Activated CD8-positive, alpha-beta T cell treated with anti-CD3 and anti-CD28 coated beads for 36 hours (primary cell): ENCODE results near the gene ANKRD13B. TPM values are rescaled to one million over a fixed set of nuclear protein-coding genes. Genes with fewer than 3 reads are reported as not detected.

Source experiments
- ATAC-seq: fragments of 200-7000 bp; cut with Tn5 transposase; one replicate; pipeline ENCODE4 v1.10.0; 2021; ENCODE audit warnings: mild to moderate bottlenecking, moderate library complexity
- CTCF ChIA-PET: fragments of 350-600 bp; sonication (Branson Sonifier 250); formaldehyde crosslinking; loops from one replicate; lab custom pipeline; 2021; ENCODE audit warnings: antibody characterized with exemption; lab: Charles Lee
- POLR2A ChIA-PET: fragments of 350-600 bp; sonication (Branson Sonifier 250); formaldehyde crosslinking; loops from one replicate; lab custom pipeline; 2021; ENCODE audit warnings: antibody characterized with exemption; lab: Charles Lee
- DNase-seq: peaks from one replicate; pipeline ENCODE4 v3.0.0-alpha.2; 2020
- H3K27ac Mint-ChIP-seq: one replicate; pipeline ENCODE4 v1.8.0; 2021; ENCODE audit warnings: mild to moderate bottlenecking, mixed read lengths
- H3K27me3 Mint-ChIP-seq: one replicate; pipeline ENCODE4 v1.8.0; 2021; ENCODE audit warnings: mixed read lengths
- H3K36me3 Mint-ChIP-seq: one replicate; pipeline ENCODE4 v1.8.0; 2021; ENCODE audit warnings: low read depth, mixed read lengths
- H3K4me1 Mint-ChIP-seq: one replicate; pipeline ENCODE4 v1.8.0; 2021; ENCODE audit warnings: low read depth, mixed read lengths
- H3K4me3 Mint-ChIP-seq: one replicate; pipeline ENCODE4 v1.8.0; 2021; ENCODE audit warnings: mild to moderate bottlenecking, moderate library complexity, mixed read lengths
- H3K9me3 Mint-ChIP-seq: one replicate; pipeline ENCODE4 v1.8.0; 2021; ENCODE audit warnings: mixed read lengths
- intact Hi-C: fragments of 100-400 bp; cut with micrococcal nuclease; formaldehyde crosslinking; loops from one replicate; pipeline ENCODE4 v1.10.0; 2022
- total RNA-seq, 2 experiments: library from RNA; stranded (reverse); gene quantifications; one replicate each; pipeline ENCODE4 v1.2.3, GENCODE V29; 2021
- TF ChIP-seq, protein P1 (sequence below): fragments of 200-600 bp; IDR thresholded peaks from one replicate; pipeline ENCODE4 v1.8.0; 2022; ENCODE audit warnings: antibody characterized with exemption, mild to moderate bottlenecking

The ANKRD13B gene
- total RNA-seq, 2 experiments from 2014 or later, result 22.8 to 22.9 TPM

DNA sequence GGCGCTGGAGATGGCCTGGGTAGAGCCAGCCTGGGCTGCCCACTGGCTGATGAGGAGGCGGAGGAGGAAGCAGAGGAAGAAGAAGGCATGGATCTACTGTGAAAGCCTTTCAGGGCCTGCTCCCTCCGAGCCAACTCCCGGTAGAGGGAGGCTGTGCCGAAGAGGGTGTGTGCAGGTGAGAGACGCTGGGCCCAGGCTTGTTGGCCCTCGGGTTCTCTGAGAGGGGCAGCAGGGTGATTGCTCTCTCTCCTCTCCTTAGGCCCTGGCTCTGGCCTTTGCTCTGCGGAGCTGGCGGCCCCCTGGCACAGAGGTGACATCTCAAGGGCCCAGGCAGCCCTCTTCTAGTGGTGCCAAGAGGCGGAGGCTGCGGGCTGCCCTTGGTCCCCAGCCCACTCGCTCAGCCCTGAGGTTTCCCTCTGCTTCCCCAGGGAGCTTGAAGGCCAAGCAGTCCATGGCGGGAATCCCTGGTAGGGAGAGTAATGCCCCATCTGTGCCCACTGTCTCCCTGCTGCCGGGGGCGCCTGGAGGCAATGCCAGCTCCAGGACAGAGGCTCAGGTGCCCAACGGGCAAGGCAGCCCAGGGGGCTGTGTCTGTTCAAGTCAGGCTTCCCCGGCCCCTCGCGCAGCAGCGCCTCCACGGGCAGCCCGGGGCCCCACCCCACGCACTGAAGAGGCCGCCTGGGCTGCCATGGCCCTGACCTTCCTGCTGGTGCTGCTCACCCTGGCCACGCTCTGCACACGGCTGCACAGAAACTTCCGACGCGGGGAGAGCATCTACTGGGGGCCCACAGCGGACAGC is 20.9 kb upstream of the ANKRD13B start:
- peaks cover 13% of the 10 kb centered on the region for H3K36me3 Mint-ChIP-seq
- H3K4me1 Mint-ChIP-seq, result peaks cover 23% of the 10 kb centered on the region
- ChIA-PET CTCF (interaction anchor here (0.6 to 11.2 kb wide), 13 partner anchors 10 to 423 kb away, joined by 3 to 102 read pairs (median 8); partner anchors contain the start of gene ANKRD13B), POLR2A (interaction anchor here (0.6 to 4.0 kb wide), 5 partner anchors 9 to 719 kb away, joined by 3 to 19 read pairs (median 11); partner anchors contain the start of gene BLMH)
- intact Hi-C loops, result no loop called here
- H3K9me3 Mint-ChIP-seq, result no peaks in the 10 kb centered on the region
- DNase-seq, result no peak
- H3K27me3 Mint-ChIP-seq, result no peaks in the 10 kb centered on the region
- no peak for ATAC-seq
- no peak overlapping the region for H3K4me3 Mint-ChIP-seq
- H3K27ac Mint-ChIP-seq, result no peak overlapping the region
- TF ChIP-seq, protein P1, sequence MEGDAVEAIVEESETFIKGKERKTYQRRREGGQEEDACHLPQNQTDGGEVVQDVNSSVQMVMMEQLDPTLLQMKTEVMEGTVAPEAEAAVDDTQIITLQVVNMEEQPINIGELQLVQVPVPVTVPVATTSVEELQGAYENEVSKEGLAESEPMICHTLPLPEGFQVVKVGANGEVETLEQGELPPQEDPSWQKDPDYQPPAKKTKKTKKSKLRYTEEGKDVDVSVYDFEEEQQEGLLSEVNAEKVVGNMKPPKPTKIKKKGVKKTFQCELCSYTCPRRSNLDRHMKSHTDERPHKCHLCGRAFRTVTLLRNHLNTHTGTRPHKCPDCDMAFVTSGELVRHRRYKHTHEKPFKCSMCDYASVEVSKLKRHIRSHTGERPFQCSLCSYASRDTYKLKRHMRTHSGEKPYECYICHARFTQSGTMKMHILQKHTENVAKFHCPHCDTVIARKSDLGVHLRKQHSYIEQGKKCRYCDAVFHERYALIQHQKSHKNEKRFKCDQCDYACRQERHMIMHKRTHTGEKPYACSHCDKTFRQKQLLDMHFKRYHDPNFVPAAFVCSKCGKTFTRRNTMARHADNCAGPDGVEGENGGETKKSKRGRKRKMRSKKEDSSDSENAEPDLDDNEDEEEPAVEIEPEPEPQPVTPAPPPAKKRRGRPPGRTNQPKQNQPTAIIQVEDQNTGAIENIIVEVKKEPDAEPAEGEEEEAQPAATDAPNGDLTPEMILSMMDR, result no peak

DNA sequence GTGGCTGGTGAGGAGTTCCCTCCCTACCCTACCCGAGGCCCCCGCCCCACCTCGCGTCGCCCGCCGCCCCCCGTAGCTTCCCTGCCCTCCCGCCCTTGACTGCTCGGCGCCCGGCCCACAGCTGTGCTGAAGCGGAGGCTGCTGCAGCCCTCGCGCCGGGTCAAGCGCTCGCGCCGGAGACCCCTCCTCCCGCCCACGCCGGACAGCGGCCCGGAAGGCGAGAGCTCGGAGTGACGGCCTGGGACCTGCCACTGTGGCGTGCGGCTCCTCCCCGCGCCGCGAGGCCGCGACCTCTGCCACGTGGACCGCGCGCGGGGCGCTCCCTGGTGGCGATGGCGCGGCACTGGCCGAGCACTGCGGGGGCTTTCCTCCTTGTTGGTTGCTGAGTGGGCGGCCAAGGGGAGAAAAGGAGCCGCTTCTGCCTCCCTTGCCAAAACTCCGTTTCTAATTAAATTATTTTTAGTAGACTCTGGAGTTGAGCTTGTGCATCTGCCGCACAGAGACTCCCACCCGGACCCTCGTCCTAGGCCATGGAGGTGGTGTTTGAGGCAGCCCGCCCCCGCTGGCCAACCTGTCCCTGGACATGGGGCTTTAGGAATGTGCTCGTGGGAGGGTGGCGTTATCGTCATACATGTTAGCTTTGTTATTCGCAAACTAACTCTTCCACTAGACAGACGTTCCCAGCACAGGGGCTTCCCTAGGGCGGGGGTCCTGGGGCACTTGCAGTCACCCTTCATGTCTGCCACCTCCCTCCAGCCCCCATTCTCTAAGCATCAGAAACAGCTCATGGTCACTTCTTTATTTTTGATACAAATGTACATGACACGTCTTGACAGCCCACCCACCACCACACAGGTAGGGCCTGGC is 20.0 kb upstream of the ANKRD13B start:
- ChIA-PET POLR2A (interaction anchor here (0.6 to 4.0 kb wide), 9 partner anchors 9 to 859 kb away, joined by 3 to 19 read pairs (median 6); partner anchors contain the start of gene BLMH), CTCF (interaction anchor here (0.6 to 11.2 kb wide), 17 partner anchors 8 to 424 kb away, joined by 3 to 102 read pairs (median 6); partner anchors contain the start of gene ANKRD13B)
- intact Hi-C loops, result no loop called here
- Mint-ChIP-seq H3K27ac (no peak overlapping the region), H3K4me1 (peaks cover 23% of the 10 kb centered on the region), H3K9me3 (no peaks in the 10 kb centered on the region), H3K27me3 (no peaks in the 10 kb centered on the region), H3K36me3 (peaks cover 15% of the 10 kb centered on the region), H3K4me3 (no peak overlapping the region)
- TF ChIP-seq, protein P1, result peak; percentile 64
- DNase-seq (peak; percentile 76), ATAC-seq (peak; percentile 38)

DNA sequence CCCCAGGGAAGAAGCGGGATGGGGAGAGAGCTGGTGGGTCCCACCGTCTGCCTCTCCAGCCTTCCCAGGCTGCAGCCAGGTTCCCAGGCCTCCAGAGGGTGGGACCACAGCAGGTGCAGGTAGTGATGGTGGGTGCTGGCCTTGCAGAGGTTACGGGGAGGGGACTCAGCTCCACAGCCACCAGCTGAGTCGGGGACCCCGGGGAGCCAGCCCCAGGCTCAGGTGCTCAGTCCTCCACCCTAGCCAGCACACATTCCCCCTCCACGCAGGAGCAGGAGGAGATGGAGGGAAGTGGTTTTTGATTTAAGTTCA is 19.4 kb upstream of the ANKRD13B start:
- ChIA-PET POLR2A (interaction anchor here (0.6 to 4.0 kb wide), 10 partner anchors 8 to 859 kb away, joined by 3 to 19 read pairs (median 6); no protein-coding TSS in a partner anchor), CTCF (interaction anchor here (0.6 to 11.2 kb wide), 14 partner anchors 8 to 425 kb away, joined by 3 to 102 read pairs (median 7); partner anchors contain the start of gene ANKRD13B)
- ATAC-seq, result no peak
- intact Hi-C loops, result no loop called here
- Mint-ChIP-seq H3K9me3 (no peaks in the 10 kb centered on the region), H3K4me1 (peaks cover 23% of the 10 kb centered on the region), H3K4me3 (no peak overlapping the region), H3K27me3 (no peaks in the 10 kb centered on the region), H3K27ac (peak overlapping the region; percentile 59), H3K36me3 (peaks cover 20% of the 10 kb centered on the region)
- DNase-seq, result no peak
- TF ChIP-seq, protein P1, result no peak

DNA sequence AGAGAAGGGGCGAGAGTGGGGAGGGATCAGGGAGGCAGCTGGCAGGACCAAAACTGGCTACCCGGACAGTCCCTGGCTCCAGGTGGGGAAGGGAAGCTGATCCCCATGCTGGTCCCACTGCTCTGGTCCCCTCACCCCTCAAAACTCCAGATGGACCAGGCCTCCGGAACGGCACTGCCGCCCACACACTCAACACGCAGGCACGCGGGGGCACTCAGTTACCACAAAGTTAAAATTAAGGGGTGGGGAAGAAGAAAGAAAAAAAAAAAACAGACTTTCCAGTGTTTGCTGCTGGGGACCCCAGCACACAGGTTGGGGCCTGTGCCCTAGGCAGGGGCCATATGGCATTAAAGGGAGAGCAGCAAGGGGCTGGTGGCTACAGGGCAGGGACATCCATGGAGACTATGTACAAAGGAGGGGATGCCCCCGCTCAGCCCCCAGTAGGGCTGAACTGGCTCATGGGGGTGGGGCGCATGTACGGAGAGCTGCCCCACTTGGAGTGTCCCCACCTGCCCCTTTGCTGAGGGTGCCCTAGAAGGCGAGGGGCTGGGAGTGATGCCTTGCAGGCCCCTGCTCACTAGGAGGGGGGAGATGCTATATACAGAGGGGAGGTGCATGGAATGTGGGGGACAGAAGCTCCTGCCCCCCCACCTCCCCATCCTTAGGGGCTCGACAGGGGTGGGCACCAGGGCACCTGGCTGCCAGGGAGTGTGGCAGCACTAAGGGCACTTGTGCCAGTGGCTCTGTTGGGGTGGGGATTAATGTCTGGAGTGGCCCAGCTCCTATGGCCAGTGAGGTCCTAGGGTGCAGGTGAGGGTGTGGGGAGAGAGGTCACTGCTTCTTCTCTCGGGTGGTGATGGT is 18.8 kb upstream of the ANKRD13B start:
- ATAC-seq (no peak), DNase-seq (no peak)
- H3K36me3 Mint-ChIP-seq, result peaks cover 20% of the 10 kb centered on the region
- TF ChIP-seq, protein P1, result no peak
- no peaks in the 10 kb centered on the region for H3K9me3 Mint-ChIP-seq
- ChIA-PET POLR2A (interaction anchor here (0.9 to 4.0 kb wide), 9 partner anchors 9 to 288 kb away, joined by 3 to 19 read pairs (median 5); no protein-coding TSS in a partner anchor), CTCF (interaction anchor here (0.9 to 11.2 kb wide), 13 partner anchors 8 to 205 kb away, joined by 3 to 102 read pairs (median 7); partner anchors contain the start of gene ANKRD13B)
- intact Hi-C loops, result no loop called here
- H3K4me3 Mint-ChIP-seq, result no peak overlapping the region
- peak overlapping the region; percentile 59 for H3K27ac Mint-ChIP-seq
- no peaks in the 10 kb centered on the region for H3K27me3 Mint-ChIP-seq
- peaks cover 21% of the 10 kb centered on the region for H3K4me1 Mint-ChIP-seq
